22Rv1 (cell line): Measurements from ENCODE around the gene TKFC.

Experiments used
- ZFX ChIP-seq: fragments of 450-650 bp; IDR thresholded peaks from 2 replicates; pipeline ENCODE4 v1.6.1; 2017; ENCODE audit warnings: antibody characterized with exemption, borderline replicate concordance
- TF ChIP-seq, protein P1 (sequence below): fragments of 450-650 bp; IDR thresholded peaks from 2 replicates; pipeline ENCODE4 v1.5.1; 2017; ENCODE audit warnings: mild to moderate bottlenecking

DNA sequence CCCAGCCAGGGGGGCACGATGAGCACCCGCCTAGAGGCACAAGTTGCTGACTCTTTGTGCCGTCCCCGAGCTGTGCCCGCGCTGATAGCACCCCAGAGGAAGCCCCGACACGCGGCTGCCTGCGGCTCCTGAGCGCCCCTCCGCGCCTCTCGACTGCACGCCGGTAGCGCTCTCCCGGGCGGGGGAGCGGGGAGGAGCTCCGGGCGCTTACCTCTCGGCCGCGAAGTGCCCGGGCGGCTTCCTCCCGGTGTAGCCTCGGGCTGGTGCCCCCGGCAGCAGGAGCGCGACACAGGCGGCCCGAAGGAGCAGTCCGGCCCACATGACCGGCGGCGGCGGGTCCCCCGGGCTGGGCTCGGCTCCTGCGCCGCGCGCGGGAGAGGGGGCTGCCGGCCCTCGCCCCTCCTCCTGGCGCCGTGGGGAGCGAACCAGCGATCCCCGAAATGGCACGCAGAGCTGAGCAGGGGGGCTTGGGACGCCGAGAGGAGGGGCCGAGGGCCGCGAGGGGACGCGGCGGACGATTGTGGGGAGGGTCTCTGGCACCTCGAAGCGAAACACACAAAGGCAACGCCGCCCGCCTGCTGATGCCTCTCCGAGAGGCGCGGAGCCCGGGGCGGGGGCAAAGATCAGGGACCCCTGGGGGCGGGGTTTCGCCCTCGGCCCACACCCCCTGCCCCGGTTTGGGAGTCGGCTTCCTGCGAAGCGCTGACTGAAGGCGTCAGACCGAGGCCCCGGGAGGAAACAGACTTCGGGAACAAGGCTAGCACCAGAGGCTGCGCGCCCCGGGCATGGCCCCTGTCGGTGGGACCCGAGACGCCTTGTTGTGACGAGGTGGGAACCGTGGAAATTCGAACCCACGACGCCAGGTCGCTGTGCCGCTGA, 38.1 kb upstream of the TKFC start, which contains the start of gene VWCE:
- TF ChIP-seq, protein P1, sequence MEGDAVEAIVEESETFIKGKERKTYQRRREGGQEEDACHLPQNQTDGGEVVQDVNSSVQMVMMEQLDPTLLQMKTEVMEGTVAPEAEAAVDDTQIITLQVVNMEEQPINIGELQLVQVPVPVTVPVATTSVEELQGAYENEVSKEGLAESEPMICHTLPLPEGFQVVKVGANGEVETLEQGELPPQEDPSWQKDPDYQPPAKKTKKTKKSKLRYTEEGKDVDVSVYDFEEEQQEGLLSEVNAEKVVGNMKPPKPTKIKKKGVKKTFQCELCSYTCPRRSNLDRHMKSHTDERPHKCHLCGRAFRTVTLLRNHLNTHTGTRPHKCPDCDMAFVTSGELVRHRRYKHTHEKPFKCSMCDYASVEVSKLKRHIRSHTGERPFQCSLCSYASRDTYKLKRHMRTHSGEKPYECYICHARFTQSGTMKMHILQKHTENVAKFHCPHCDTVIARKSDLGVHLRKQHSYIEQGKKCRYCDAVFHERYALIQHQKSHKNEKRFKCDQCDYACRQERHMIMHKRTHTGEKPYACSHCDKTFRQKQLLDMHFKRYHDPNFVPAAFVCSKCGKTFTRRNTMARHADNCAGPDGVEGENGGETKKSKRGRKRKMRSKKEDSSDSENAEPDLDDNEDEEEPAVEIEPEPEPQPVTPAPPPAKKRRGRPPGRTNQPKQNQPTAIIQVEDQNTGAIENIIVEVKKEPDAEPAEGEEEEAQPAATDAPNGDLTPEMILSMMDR = peak; percentile 52
- TF ChIP-seq ZFX = no peak
